Nephron (organoid): ENCODE data around the gene SYCP2.

Experiments used
- H3K27ac Mint-ChIP-seq, 3 experiments: 2 replicates each; pipeline ENCODE4 v1.8.0; 2020; ENCODE audit warnings: mixed read lengths in 3 of 3, mild to moderate bottlenecking in 2 of 3, moderate library complexity in 1 of 3
- H3K27me3 Mint-ChIP-seq: 2 replicates; pipeline ENCODE4 v1.8.0; 2021; ENCODE audit warnings: low read depth, mild to moderate bottlenecking, moderate library complexity, mixed read lengths
- H3K36me3 Mint-ChIP-seq: 2 replicates; pipeline ENCODE4 v1.8.0; 2020; ENCODE audit warnings: low read depth, mixed read lengths
- H3K4me1 Mint-ChIP-seq: 2 replicates; pipeline ENCODE4 v1.8.0; 2020; ENCODE audit warnings: mixed read lengths
- H3K4me3 Mint-ChIP-seq, 3 experiments: 2 replicates each; pipeline ENCODE4 v1.8.0; 2020; ENCODE audit warnings: mild to moderate bottlenecking in 3 of 3, mixed read lengths in 3 of 3, moderate library complexity in 2 of 3
- H3K9me3 Mint-ChIP-seq: 2 replicates; pipeline ENCODE4 v1.8.0; 2020; ENCODE audit warnings: mixed read lengths
- CTCF ChIP-seq, 3 experiments: fragments of 200-600 bp; sonication (generic); IDR thresholded peaks; one replicate each; pipeline ENCODE4 v1.5.0; 2021; ENCODE audit warnings: antibody characterized with exemption in 3 of 3; ENCODE audit not compliant: unreplicated experiment in 3 of 3

The SYCP2 gene

GRCh38 chr20:59948212-59948611 is 14.8 kb upstream of the SYCP2 start:
- peaks cover 9% of the 10 kb centered on the region for H3K27me3 Mint-ChIP-seq
- H3K4me1 Mint-ChIP-seq = peaks cover 56% of the 10 kb centered on the region
- H3K36me3 Mint-ChIP-seq = peaks cover 17% of the 10 kb centered on the region
- no peak overlapping the region for H3K27ac Mint-ChIP-seq
- H3K4me3 Mint-ChIP-seq = no peak overlapping the region
- no peaks in the 10 kb centered on the region for H3K9me3 Mint-ChIP-seq
- TF ChIP-seq CTCF (IDR thresholded peaks at IDR 0.05; ENCODE audit: unreplicated experiment in 3 of 3) = no peak

GRCh38 chr20:59947376-59947775 is 13.9 kb upstream of the SYCP2 start:
- H3K4me3 Mint-ChIP-seq = no peak overlapping the region
- H3K36me3 Mint-ChIP-seq = peaks cover 20% of the 10 kb centered on the region
- H3K4me1 Mint-ChIP-seq = peaks cover 56% of the 10 kb centered on the region
- TF ChIP-seq CTCF (IDR thresholded peaks at IDR 0.05; ENCODE audit: unreplicated experiment in 3 of 3) = no peak
- peaks cover 9% of the 10 kb centered on the region for H3K27me3 Mint-ChIP-seq
- no peaks in the 10 kb centered on the region for H3K9me3 Mint-ChIP-seq
- H3K27ac Mint-ChIP-seq = no peak overlapping the region

- no peak for TF ChIP-seq CTCF (IDR thresholded peaks at IDR 0.05; ENCODE audit: unreplicated experiment in 3 of 3)
- Mint-ChIP-seq H3K27me3 (peaks cover 9% of the 10 kb centered on the region), H3K9me3 (no peaks in the 10 kb centered on the region), H3K4me1 (peaks cover 58% of the 10 kb centered on the region), H3K27ac (peak overlapping the region; percentile 31 to 81 (median 74)), H3K36me3 (peaks cover 20% of the 10 kb centered on the region), H3K4me3 (peak overlapping the region in 1 of 3 experiments; percentile 34)
These were observed 12.3 kb upstream of the SYCP2 start for GRCh38 chr20:59945731-59946130.

DNA sequence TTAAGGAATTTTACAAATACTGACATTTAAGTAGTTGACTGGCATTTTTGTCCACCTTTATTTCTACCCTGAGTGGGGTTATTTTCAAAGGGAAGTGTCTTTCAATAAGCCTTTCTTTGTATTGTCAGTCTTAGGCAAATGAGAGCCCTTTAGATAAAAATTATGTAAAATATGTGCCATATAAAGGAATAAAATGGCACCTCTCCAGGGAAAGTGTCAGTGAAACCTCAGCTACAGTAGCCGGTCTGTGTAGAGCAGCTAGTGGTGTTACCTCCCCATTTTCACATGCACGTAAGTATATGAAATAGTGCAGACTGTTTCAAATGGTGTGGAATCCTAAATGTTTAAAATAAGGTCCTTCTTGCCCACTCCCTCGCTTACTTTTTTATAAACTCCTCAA is 11.7 kb upstream of the SYCP2 start:
- H3K4me1 Mint-ChIP-seq = peaks cover 59% of the 10 kb centered on the region
- peak overlapping the region; percentile 31 to 86 (median 81) for H3K27ac Mint-ChIP-seq
- no peak for TF ChIP-seq CTCF (IDR thresholded peaks at IDR 0.05; ENCODE audit: unreplicated experiment in 3 of 3)
- H3K9me3 Mint-ChIP-seq = no peaks in the 10 kb centered on the region
- peaks cover 9% of the 10 kb centered on the region for H3K27me3 Mint-ChIP-seq
- no peak overlapping the region for H3K4me3 Mint-ChIP-seq
- peaks cover 20% of the 10 kb centered on the region for H3K36me3 Mint-ChIP-seq

DNA sequence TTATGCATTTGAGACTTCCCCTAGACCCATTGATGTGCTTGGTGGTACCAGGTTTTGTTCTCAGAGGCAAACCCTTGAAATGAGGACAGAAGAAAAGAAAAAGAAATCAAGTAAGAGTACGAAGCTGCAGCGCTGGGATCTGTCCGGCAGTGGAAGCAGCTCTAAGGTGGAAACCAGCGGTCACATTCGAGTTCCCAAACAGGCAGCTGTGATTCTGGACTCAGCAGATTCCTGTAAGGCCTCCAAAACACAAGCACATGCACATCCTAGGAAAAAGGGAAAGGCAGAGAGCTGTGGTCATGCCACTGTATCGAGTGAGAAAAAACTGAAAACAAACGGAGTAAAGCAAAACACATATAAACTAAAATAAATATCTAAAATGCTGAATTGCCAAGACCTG is 11.3 kb upstream of the SYCP2 start:
- TF ChIP-seq CTCF (IDR thresholded peaks at IDR 0.05; ENCODE audit: unreplicated experiment in 3 of 3) = no peak
- Mint-ChIP-seq H3K27me3 (peaks cover 9% of the 10 kb centered on the region), H3K9me3 (no peaks in the 10 kb centered on the region), H3K4me1 (peaks cover 62% of the 10 kb centered on the region), H3K4me3 (peak overlapping the region in 1 of 3 experiments; percentile 70), H3K36me3 (peaks cover 20% of the 10 kb centered on the region), H3K27ac (peak overlapping the region in 2 of 3 experiments; percentile 41 to 86)

DNA sequence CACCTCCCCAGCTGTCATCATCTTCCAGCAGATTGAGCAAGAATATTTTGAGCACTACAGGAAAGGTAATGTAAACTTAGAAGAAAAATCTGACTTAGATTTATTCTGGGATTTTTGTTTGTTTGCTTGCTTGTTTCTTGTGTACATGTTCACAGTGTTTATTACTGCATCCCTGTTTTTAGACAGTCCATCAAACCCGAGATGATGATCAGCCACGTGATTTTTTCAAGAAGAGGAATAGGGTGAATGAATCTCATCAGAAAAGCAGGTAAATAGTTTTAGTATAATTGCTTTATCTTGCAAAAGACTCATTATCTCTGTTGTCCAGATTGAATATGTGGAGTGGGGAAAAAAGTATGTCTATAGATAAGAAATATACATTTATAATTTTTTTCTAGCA is 8.8 kb upstream of the SYCP2 start:
- peak overlapping the region in 2 of 3 experiments; percentile 11 to 68 for H3K4me3 Mint-ChIP-seq
- H3K36me3 Mint-ChIP-seq = peaks cover 20% of the 10 kb centered on the region
- TF ChIP-seq CTCF (IDR thresholded peaks at IDR 0.05; ENCODE audit: unreplicated experiment in 3 of 3) = no peak
- H3K27ac Mint-ChIP-seq = peak overlapping the region in 1 of 3 experiments; percentile 100
- peaks cover 9% of the 10 kb centered on the region for H3K27me3 Mint-ChIP-seq
- peaks cover 70% of the 10 kb centered on the region for H3K4me1 Mint-ChIP-seq
- H3K9me3 Mint-ChIP-seq = no peaks in the 10 kb centered on the region
